HUES64 (cell line): ENCODE results near the gene LMNTD1.
"Not testable (repeated sequence)": the region's sequence is repeated elsewhere in the genome, so short reads cannot be mapped to it uniquely, and the experiment has no call there.

Experiments used
- H3K27ac ChIP-seq: 2 replicates; pipeline ENCODE4 v1.7.0; 2013; ENCODE audit warnings: low read depth, low read length, inconsistent platforms
- H3K27me3 ChIP-seq: 2 replicates; pipeline ENCODE4 v1.6.1; 2013; ENCODE audit warnings: mild to moderate bottlenecking, low read length; ENCODE audit not compliant: insufficient read depth
- H3K36me3 ChIP-seq: 2 replicates; pipeline ENCODE4 v1.6.1; 2013; ENCODE audit warnings: mild to moderate bottlenecking, low read length; ENCODE audit not compliant: insufficient read depth
- H3K4me1 ChIP-seq: 2 replicates; pipeline ENCODE4 v1.6.1; 2013; ENCODE audit warnings: mild to moderate bottlenecking, low read length, moderate library complexity; ENCODE audit not compliant: insufficient read depth
- H3K4me3 ChIP-seq: 2 replicates; pipeline ENCODE4 v1.5.1; 2013; ENCODE audit warnings: mild to moderate bottlenecking, low read length, moderate library complexity
- H3K9ac ChIP-seq: 2 replicates; pipeline ENCODE4 v1.6.1; 2013; ENCODE audit warnings: mild to moderate bottlenecking, low read depth, low read length
- H3K9me3 ChIP-seq: 2 replicates; pipeline ENCODE4 v1.6.1; 2013; ENCODE audit warnings: low read depth, low read length; ENCODE audit not compliant: insufficient read depth
- WGBS: fragments of 150-250, 120-280 bp; methylation state at CpG from one replicate; pipeline ENCODE4 v1.1.7; 2013; ENCODE audit warnings: missing lambda C conversion rate; 5-methylcytosine and 5-hydroxymethylcytosine counted together

Gene LMNTD1

GRCh38 chr12:25427337-25428249, 125.5 kb downstream of the LMNTD1 start:
- 0 out of 2 replicates have a peak, but pooled peaks cover under 1% of the 10 kb centered on the region for H3K4me1 ChIP-seq
- no peak overlapping the region for H3K4me3 ChIP-seq
- H3K9ac ChIP-seq, result no peak overlapping the region
- H3K9me3 ChIP-seq, result no peaks in the 10 kb centered on the region
- no peaks in the 10 kb centered on the region for H3K36me3 ChIP-seq
- H3K27me3 ChIP-seq, result no peaks in the 10 kb centered on the region
- no peak overlapping the region for H3K27ac ChIP-seq
- 93% methylated on average over 2 of the region's 2 CpGs for WGBS

- H3K36me3 ChIP-seq, H3K27me3 ChIP-seq, H3K27ac ChIP-seq, H3K4me1 ChIP-seq, H3K9me3 ChIP-seq, H3K9ac ChIP-seq, H3K4me3 ChIP-seq: not testable (repeated sequence)
- 93% methylated on average over 5 of the region's 6 CpGs for WGBS
Observed at GRCh38 chr12:25426821-25427220, 126.3 kb downstream of the LMNTD1 start.
